Naive thymus-derived CD4-positive, alpha-beta T cell (primary cell): ENCODE measurements around the gene PPP1R2B. TPM values are rescaled to one million over a fixed set of nuclear protein-coding genes. Genes with fewer than 3 reads are reported as not detected.
A peak's percentile ranks its signal among the peaks of the same experiment; 100 is the strongest.
"Not testable (repeated sequence)": the region's sequence is repeated elsewhere in the genome, so short reads cannot be mapped to it uniquely, and the experiment has no call there.

Experiments used
- ATAC-seq: fragments of 150-1000 bp; cut with Tn5 transposase; 2 replicates; pipeline ENCODE4 v1.10.0; 2021; ENCODE audit warnings: mild to moderate bottlenecking, moderate library complexity
- CTCF ChIA-PET: fragments of 350-600 bp; sonication (Branson Sonifier 250); formaldehyde crosslinking; loops from one replicate; lab custom pipeline; 2021; ENCODE audit warnings: antibody characterized with exemption; lab: Charles Lee
- POLR2A ChIA-PET: fragments of 350-600 bp; sonication (Branson Sonifier 250); formaldehyde crosslinking; loops from one replicate; lab custom pipeline; 2021; ENCODE audit warnings: antibody characterized with exemption, inconsistent platforms; lab: Charles Lee
- DNase-seq, 9 donors: peaks; one replicate each; pipeline versions ENCODE4 v3.0.0 to v3.0.0-alpha.2; 2020 to 2022; ENCODE audit warnings: mixed read lengths in 1 of 9
- H3K27ac ChIP-seq: one replicate; pipeline ENCODE4 v1.7.0; 2013; ENCODE audit warnings: mild to moderate bottlenecking, low read depth, low read length, moderate library complexity
- H3K27me3 ChIP-seq, 2 donors: one replicate each; pipeline ENCODE4 v1.7.0; 2013; ENCODE audit warnings: low read length in 2 of 2, mild to moderate bottlenecking in 2 of 2, moderate library complexity in 2 of 2; ENCODE audit not compliant: control insufficient read depth in 2 of 2, insufficient read depth in 2 of 2
- H3K36me3 ChIP-seq, 3 experiments: 1 replicate in 2 of 3; 2 replicates in 1 of 3; pipeline ENCODE4 v1.7.0; 2013; ENCODE audit warnings: low read length in 3 of 3, mild to moderate bottlenecking in 3 of 3, moderate library complexity in 1 of 3; ENCODE audit not compliant: insufficient read depth in 3 of 3, control insufficient read depth in 2 of 3
- H3K4me1 ChIP-seq, 2 donors: one replicate each; pipeline ENCODE4 v1.7.0; 2013; ENCODE audit warnings: low read length in 2 of 2, mild to moderate bottlenecking in 2 of 2, moderate library complexity in 1 of 2; ENCODE audit not compliant: control insufficient read depth in 2 of 2, insufficient read depth in 2 of 2
- H3K4me3 ChIP-seq: 2 replicates; pipeline ENCODE4 v1.7.0; 2013; ENCODE audit warnings: mild to moderate bottlenecking, low read length
- H3K9me3 ChIP-seq, 3 experiments: 1 replicate in 2 of 3; 2 replicates in 1 of 3; pipeline ENCODE4 v1.7.0; 2013; ENCODE audit warnings: low read length in 3 of 3; ENCODE audit not compliant: control insufficient read depth in 2 of 3
- H3K27ac Mint-ChIP-seq, 9 donors: one replicate each; pipeline ENCODE4 v1.8.0; 2020 to 2022; ENCODE audit warnings: mixed read lengths in 9 of 9, mild to moderate bottlenecking in 8 of 9, moderate library complexity in 5 of 9, inconsistent platforms in 2 of 9
- H3K27me3 Mint-ChIP-seq, 5 donors: one replicate each; pipeline ENCODE4 v1.8.0; 2021 to 2022; ENCODE audit warnings: mixed read lengths in 5 of 5, mild to moderate bottlenecking in 1 of 5
- H3K36me3 Mint-ChIP-seq, 5 donors: one replicate each; pipeline ENCODE4 v1.8.0; 2020 to 2022; ENCODE audit warnings: mixed read lengths in 5 of 5, mild to moderate bottlenecking in 3 of 5, inconsistent platforms in 1 of 5
- H3K4me1 Mint-ChIP-seq, 7 donors: one replicate each; pipeline ENCODE4 v1.8.0; 2020 to 2022; ENCODE audit warnings: mixed read lengths in 7 of 7, mild to moderate bottlenecking in 3 of 7, inconsistent platforms in 1 of 7
- H3K4me3 Mint-ChIP-seq, 10 donors: one replicate each; pipeline ENCODE4 v1.8.0; 2020 to 2022; ENCODE audit warnings: mild to moderate bottlenecking in 10 of 10, mixed read lengths in 10 of 10, moderate library complexity in 6 of 10, inconsistent platforms in 2 of 10
- H3K9me3 Mint-ChIP-seq, 11 donors: one replicate each; pipeline ENCODE4 v1.8.0; 2020 to 2022; ENCODE audit warnings: mixed read lengths in 11 of 11, mild to moderate bottlenecking in 4 of 11, inconsistent platforms in 1 of 11, moderate library complexity in 1 of 11
- intact Hi-C, 2 donors: fragments of 100-400 bp; cut with micrococcal nuclease; formaldehyde crosslinking; loops; one replicate each; pipeline ENCODE4 v1.15.1; 2023
- polyA plus RNA-seq, 2 donors: library from polyadenylated mRNA; unstranded; fragments of 300-500 nt; fragmentation: Illumina TruSeq; gene quantifications; one replicate each; pipeline ENCODE4 v1.2.3, GENCODE V29; 2021
- total RNA-seq, 6 experiments: library from RNA in 5 of 6; stranded (reverse) in 5 of 6; gene quantifications; 1 replicate in 5 of 6; 2 replicates in 1 of 6; pipeline ENCODE4 v1.2.3 and lab custom pipeline; 2021 to 2026

The PPP1R2B gene
- total and polyA plus RNA-seq, 7 experiments from 2014 or later: 0.09 to 0.90 (median 0.27) TPM; not detected in 1

DNA sequence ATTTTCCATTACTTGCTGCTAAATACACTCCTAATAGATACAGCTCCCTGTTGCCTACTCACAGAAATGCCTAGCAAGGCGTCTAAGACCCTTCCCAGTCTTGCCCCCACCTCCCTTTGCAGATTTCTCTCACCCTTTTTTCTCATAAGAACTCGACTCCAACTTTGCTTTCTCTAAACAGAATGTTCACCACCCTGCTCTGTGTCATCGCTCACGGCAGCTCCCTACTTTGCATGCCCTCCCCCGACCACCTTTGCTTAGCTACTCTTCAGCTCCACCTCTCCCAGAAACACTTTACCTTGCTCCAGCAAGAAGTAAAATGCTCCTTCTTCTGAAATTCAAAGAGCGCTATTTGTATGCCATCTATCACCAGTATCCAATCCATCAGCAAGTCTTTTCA, 15.2 kb upstream of the PPP1R2B start:
- H3K9me3 Mint-ChIP-seq: peaks cover 0 to 1% (median 0%) of the 10 kb centered on the region in 11 donors
- DNase-seq: no peak
- ATAC-seq: no peak
- intact Hi-C loops: loop anchor here (5.0 kb wide), 2 partner anchors 192 to 297 kb away; no protein-coding TSS in a partner anchor
- Histone ChIP-seq H3K4me1 (no peaks in the 10 kb centered on the region), H3K36me3 (no peaks in the 10 kb centered on the region), H3K4me3 (no peak overlapping the region), H3K9me3 (no peaks in the 10 kb centered on the region), H3K27me3 (no peaks in the 10 kb centered on the region), H3K27ac (no peak overlapping the region)
- H3K27me3 Mint-ChIP-seq: no peaks in the 10 kb centered on the region
- H3K36me3 Mint-ChIP-seq: peaks cover 0 to 6% (median 0%) of the 10 kb centered on the region in 5 donors
- peaks cover 0 to 9% (median 0%) of the 10 kb centered on the region in 7 donors for H3K4me1 Mint-ChIP-seq
- no peak overlapping the region for H3K27ac Mint-ChIP-seq
- ChIA-PET CTCF (no interaction called here), POLR2A (no interaction called here)
- H3K4me3 Mint-ChIP-seq: no peak overlapping the region

DNA sequence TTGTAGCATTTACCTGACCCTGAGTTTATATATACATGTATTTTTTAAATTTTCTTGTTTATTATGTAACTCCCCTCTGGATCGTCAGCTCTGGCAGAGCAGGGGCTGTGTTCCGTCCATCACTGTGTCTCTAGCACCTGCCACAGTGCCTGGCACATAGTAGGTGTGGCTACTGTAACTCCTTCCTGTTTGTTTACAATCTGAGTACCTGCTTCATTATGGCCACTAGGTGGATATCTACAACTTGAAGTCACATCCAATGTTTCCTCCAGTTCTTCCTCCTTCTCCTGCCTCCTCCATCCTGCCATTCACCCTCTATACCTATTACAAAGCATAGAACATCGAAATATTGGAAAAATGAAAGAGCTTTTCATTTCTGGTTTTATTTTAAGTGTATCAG, 14.2 kb upstream of the PPP1R2B start:
- DNase-seq: no peak
- no peak for ATAC-seq
- Histone ChIP-seq H3K36me3 (no peaks in the 10 kb centered on the region), H3K27me3 (no peaks in the 10 kb centered on the region), H3K4me1 (no peaks in the 10 kb centered on the region), H3K9me3 (no peaks in the 10 kb centered on the region), H3K27ac (no peak overlapping the region), H3K4me3 (no peak overlapping the region)
- Mint-ChIP-seq H3K9me3 (peaks cover 0 to 1% (median 0%) of the 10 kb centered on the region in 11 donors), H3K27me3 (no peaks in the 10 kb centered on the region), H3K4me1 (peaks cover 0 to 9% (median 0%) of the 10 kb centered on the region in 7 donors), H3K27ac (no peak overlapping the region), H3K36me3 (peaks cover 0 to 6% (median 0%) of the 10 kb centered on the region in 5 donors), H3K4me3 (no peak overlapping the region)
- ChIA-PET CTCF (interaction anchor here (0.7 to 0.9 kb wide), 2 partner anchors 58 to 296 kb away, joined by 3 read pairs; no protein-coding TSS in a partner anchor), POLR2A (no interaction called here)
- intact Hi-C loops: loop anchor here (1.0 to 5.0 kb wide), 3 partner anchors 99 to 296 kb away; no protein-coding TSS in a partner anchor

DNA sequence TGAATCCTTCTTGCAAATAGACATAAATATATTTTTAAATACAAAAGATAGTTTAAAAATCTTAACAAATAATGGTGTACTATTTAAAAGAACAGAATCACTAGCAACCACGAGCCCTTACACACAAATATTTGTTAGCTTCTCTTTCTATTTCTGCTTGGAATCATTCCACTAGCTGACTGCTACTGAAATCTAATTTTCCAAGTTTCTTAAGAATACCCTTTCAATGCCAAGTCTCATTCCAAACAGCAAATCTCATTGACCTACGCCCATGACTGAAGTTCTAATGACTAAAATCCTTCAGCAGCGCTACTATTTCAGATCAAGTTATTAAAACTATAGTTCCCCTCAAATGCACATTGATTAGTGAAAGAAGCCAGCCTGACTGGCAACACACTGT, 13.2 kb upstream of the PPP1R2B start:
- POLR2A ChIA-PET: no interaction called here
- no peaks in the 10 kb centered on the region for H3K9me3 ChIP-seq
- H3K27ac ChIP-seq: no peak overlapping the region
- H3K27me3 ChIP-seq: no peaks in the 10 kb centered on the region
- Mint-ChIP-seq H3K4me1 (peaks cover 0 to 9% (median 0%) of the 10 kb centered on the region in 7 donors), H3K27me3 (no peaks in the 10 kb centered on the region), H3K36me3 (peaks cover 0 to 6% (median 0%) of the 10 kb centered on the region in 5 donors), H3K9me3 (peaks cover 0 to 1% (median 0%) of the 10 kb centered on the region in 11 donors), H3K27ac (peak overlapping the region in 1 of 9 donors; percentile 46), H3K4me3 (no peak overlapping the region)
- no peak for DNase-seq
- no peak overlapping the region for H3K4me3 ChIP-seq
- H3K4me1 ChIP-seq: no peaks in the 10 kb centered on the region
- no peak for ATAC-seq
- CTCF ChIA-PET: no interaction called here
- intact Hi-C loops: loop anchor here (1.0 to 5.0 kb wide), 3 partner anchors 98 to 295 kb away; no protein-coding TSS in a partner anchor
- H3K36me3 ChIP-seq: no peaks in the 10 kb centered on the region

DNA sequence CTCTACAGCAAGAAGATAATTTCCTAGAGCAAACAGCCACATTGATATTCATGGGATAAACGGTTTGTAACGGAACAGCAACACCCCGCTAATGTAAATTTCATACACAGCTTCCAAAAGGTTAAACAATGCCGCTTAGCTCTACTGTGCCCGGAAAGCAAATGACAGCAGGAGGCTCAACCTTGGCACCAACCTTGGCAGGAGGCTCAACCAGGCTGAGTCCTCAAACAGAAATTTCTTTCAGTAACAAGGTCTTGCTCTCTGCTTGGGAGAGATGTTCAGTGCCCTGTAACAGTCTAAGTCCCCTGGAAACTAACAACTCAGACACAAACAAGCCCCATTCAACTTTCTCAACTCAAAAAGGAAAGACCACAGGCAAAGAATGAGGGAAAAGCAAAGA, 11.1 kb upstream of the PPP1R2B start:
- ATAC-seq: no peak
- H3K36me3 ChIP-seq: no peaks in the 10 kb centered on the region
- H3K4me1 ChIP-seq: no peaks in the 10 kb centered on the region
- no peaks in the 10 kb centered on the region for H3K27me3 ChIP-seq
- no peak overlapping the region for H3K27ac ChIP-seq
- no peaks in the 10 kb centered on the region for H3K9me3 ChIP-seq
- no peak overlapping the region for H3K4me3 Mint-ChIP-seq
- no peak overlapping the region for H3K27ac Mint-ChIP-seq
- DNase-seq: no peak
- H3K27me3 Mint-ChIP-seq: no peaks in the 10 kb centered on the region
- peaks cover 0 to 13% (median 0%) of the 10 kb centered on the region in 7 donors for H3K4me1 Mint-ChIP-seq
- ChIA-PET CTCF (no interaction called here), POLR2A (no interaction called here)
- H3K9me3 Mint-ChIP-seq: peaks cover 0 to 1% (median 0%) of the 10 kb centered on the region in 11 donors
- no peak overlapping the region for H3K4me3 ChIP-seq
- H3K36me3 Mint-ChIP-seq: peaks cover 0 to 8% (median 0%) of the 10 kb centered on the region in 5 donors
- intact Hi-C loops: loop anchor here (5.0 kb wide), 2 partner anchors 188 to 293 kb away; no protein-coding TSS in a partner anchor

DNA sequence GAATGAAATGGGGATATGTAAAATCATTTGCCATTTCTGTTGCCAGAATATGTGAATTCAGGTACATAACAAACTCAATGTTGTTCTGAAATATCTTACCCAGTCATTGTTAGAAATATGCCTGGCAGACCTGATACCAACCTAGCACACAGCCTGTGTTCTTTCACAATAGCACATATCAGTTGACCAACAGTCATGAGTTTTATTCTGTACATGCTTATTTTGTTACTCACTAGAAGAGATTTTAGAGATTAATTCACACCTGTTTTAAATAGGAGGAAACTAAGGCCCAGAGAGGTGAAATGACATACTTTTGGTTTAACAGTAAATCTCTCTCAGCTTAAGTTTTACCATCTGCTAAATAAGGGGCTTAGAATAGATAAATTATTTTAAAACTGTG, 8.4 kb upstream of the PPP1R2B start:
- H3K27me3 Mint-ChIP-seq: peaks cover 0 to 4% (median 4%) of the 10 kb centered on the region in 5 donors
- no peak for ATAC-seq

DNA sequence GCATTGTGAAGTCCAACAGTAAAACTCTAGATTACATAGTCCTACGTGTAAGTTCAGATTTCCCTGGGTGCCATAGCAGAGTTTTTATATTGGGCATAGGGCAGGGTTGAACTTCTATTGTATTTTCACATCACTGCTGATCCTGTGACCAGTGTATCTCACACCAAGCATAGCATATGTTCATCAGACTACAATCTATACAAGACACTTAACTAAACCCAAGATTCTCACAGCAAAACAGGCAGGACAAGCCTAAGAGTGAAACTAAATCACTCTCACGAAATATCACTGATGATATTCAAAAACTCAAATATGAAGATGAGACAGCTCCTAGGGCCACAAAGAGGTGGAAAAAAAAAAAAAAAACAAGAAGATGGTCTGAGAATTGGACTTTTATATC, 3.2 kb upstream of the PPP1R2B start:
- ChIA-PET CTCF (no interaction called here), POLR2A (no interaction called here)
- peaks cover 0 to 12% (median 0%) of the 10 kb centered on the region in 7 donors for H3K4me1 Mint-ChIP-seq

More for the DNA sequence above, 8.4 kb upstream of the PPP1R2B start:
- POLR2A ChIA-PET: no interaction called here
- no peak for DNase-seq
- intact Hi-C loops: no loop called here
- Histone ChIP-seq H3K27ac (no peak overlapping the region), H3K36me3 (no peaks in the 10 kb centered on the region), H3K4me1 (no peaks in the 10 kb centered on the region), H3K4me3 (no peak overlapping the region), H3K27me3 (peaks cover 0 to 3% of the 10 kb centered on the region in 2 donors), H3K9me3 (no peaks in the 10 kb centered on the region)
- peaks cover 0 to 6% (median 0%) of the 10 kb centered on the region in 7 donors for H3K4me1 Mint-ChIP-seq
- H3K4me3 Mint-ChIP-seq: no peak overlapping the region
- CTCF ChIA-PET: no interaction called here
- H3K27ac Mint-ChIP-seq: no peak overlapping the region
- peaks cover 0 to 8% (median 0%) of the 10 kb centered on the region in 11 donors for H3K9me3 Mint-ChIP-seq
- peaks cover 0 to 11% (median 0%) of the 10 kb centered on the region in 5 donors for H3K36me3 Mint-ChIP-seq

DNA sequence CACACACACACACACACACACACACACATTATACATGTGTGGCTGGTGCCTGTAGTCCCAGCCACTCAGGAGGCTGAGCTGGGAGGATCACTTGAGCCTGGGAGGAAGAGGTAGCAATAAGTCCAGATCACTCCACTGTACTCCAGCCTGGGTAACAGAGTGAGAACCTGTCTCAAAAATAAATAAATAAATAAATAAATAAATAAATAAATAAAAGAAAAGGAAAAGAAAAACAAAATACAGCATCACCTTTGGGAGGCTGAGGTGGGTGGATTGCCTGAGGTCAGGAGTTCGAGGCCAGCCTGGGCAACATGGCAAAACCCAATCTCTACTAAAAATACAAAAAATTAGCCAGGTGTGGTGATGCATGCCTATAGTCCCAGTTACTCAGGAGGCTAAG, 1.6 kb upstream of the PPP1R2B start:
- intact Hi-C loops, DNase-seq, H3K27ac Mint-ChIP-seq, H3K4me3 ChIP-seq, CTCF ChIA-PET, H3K4me1 Mint-ChIP-seq, H3K27me3 ChIP-seq, ATAC-seq, H3K9me3 ChIP-seq, H3K4me1 ChIP-seq, H3K36me3 ChIP-seq, H3K27ac ChIP-seq, H3K4me3 Mint-ChIP-seq: not testable (repeated sequence)
- POLR2A ChIA-PET: interaction anchor here (0.7 kb wide), 1 partner anchor 571 kb away, joined by 4 read pairs; no protein-coding TSS in a partner anchor
- Mint-ChIP-seq H3K36me3 (peaks cover 0 to 26% (median 11%) of the 10 kb centered on the region in 5 donors), H3K27me3 (peaks cover 19 to 48% (median 36%) of the 10 kb centered on the region in 5 donors), H3K9me3 (peaks cover 0 to 48% (median 21%) of the 10 kb centered on the region in 11 donors)

More for the DNA sequence above, 3.2 kb upstream of the PPP1R2B start:
- Histone ChIP-seq H3K27me3 (peaks cover 0 to 3% of the 10 kb centered on the region in 2 donors), H3K4me1 (no peaks in the 10 kb centered on the region), H3K27ac (no peak overlapping the region), H3K4me3 (no peak overlapping the region), H3K36me3 (no peaks in the 10 kb centered on the region), H3K9me3 (peaks cover 0 to 9% (median 0%) of the 10 kb centered on the region in 3 experiments)
- DNase-seq (no peak), ATAC-seq (no peak)
- Mint-ChIP-seq H3K27ac (no peak overlapping the region), H3K36me3 (peaks cover 0 to 29% (median 11%) of the 10 kb centered on the region in 5 donors), H3K4me3 (no peak overlapping the region), H3K27me3 (peaks cover 13 to 44% (median 33%) of the 10 kb centered on the region in 5 donors), H3K9me3 (peaks cover 0 to 42% (median 20%) of the 10 kb centered on the region in 11 donors)
- intact Hi-C loops: no loop called here
